ENCODE data around the gene TMEM240. TPM values are rescaled to one million over a fixed set of nuclear protein-coding genes. Genes with fewer than 3 reads are reported as not detected.

The TMEM240 gene
- total RNA-seq, 1 experiment from 2014 or later: 3.6 TPM

- CTCF ChIA-PET: no interaction called here
- BruUV-seq (replicated peaks): no TSS peak
- Mint-ChIP-seq H3K27ac (ENCODE audit: low read depth, unreplicated experiment) (no peak overlapping the region), H3K4me1 (ENCODE audit: insufficient read depth, unreplicated experiment) (peaks cover 6% of the 10 kb centered on the region), H3K4me3 (ENCODE audit: unreplicated experiment) (no peak overlapping the region), H3K9me3 (ENCODE audit: unreplicated experiment) (no peaks in the 10 kb centered on the region), H3K27me3 (ENCODE audit: insufficient read depth, unreplicated experiment) (no peaks in the 10 kb centered on the region), H3K36me3 (ENCODE audit: insufficient read depth, unreplicated experiment) (peaks cover 85% of the 10 kb centered on the region)
- no peak for TF ChIP-seq CTCF (IDR thresholded peaks at IDR 0.05; ENCODE audit: unreplicated experiment)
- intact Hi-C loops (cut with micrococcal nuclease): no loop called here
- no peak for DNase-seq (ENCODE audit: unreplicated experiment)
- POLR2A ChIA-PET: no interaction called here
These were observed 26.9 kb upstream of the TMEM240 start for GRCh38 chr1:1567152-1567875.

- BruUV-seq (replicated peaks): no TSS peak
- intact Hi-C loops (cut with micrococcal nuclease): no loop called here
- DNase-seq (ENCODE audit: unreplicated experiment): no peak
- H3K9me3 Mint-ChIP-seq (ENCODE audit: unreplicated experiment): no peaks in the 10 kb centered on the region
- peaks cover 6% of the 10 kb centered on the region for H3K4me1 Mint-ChIP-seq (ENCODE audit: insufficient read depth, unreplicated experiment)
- ChIA-PET CTCF (interaction anchor here (0.6 kb wide), 1 partner anchor 193 kb away, joined by 3 read pairs; no protein-coding TSS in a partner anchor), POLR2A (interaction anchor here (1.0 kb wide), 1 partner anchor 9 kb away, joined by 3 read pairs; no protein-coding TSS in a partner anchor)
- H3K27me3 Mint-ChIP-seq (ENCODE audit: insufficient read depth, unreplicated experiment): no peaks in the 10 kb centered on the region
- H3K27ac Mint-ChIP-seq (ENCODE audit: low read depth, unreplicated experiment): peak overlapping the region; percentile 42
- peaks cover 85% of the 10 kb centered on the region for H3K36me3 Mint-ChIP-seq (ENCODE audit: insufficient read depth, unreplicated experiment)
- H3K4me3 Mint-ChIP-seq (ENCODE audit: unreplicated experiment): no peak overlapping the region
- TF ChIP-seq CTCF (IDR thresholded peaks at IDR 0.05; ENCODE audit: unreplicated experiment): no peak
These were observed 24.9 kb upstream of the TMEM240 start for GRCh38 chr1:1565340-1565739.

GRCh38 chr1:1564268-1564667, 23.8 kb upstream of the TMEM240 start:
- Mint-ChIP-seq H3K36me3 (ENCODE audit: insufficient read depth, unreplicated experiment) (peaks cover 82% of the 10 kb centered on the region), H3K27ac (ENCODE audit: low read depth, unreplicated experiment) (peak overlapping the region; percentile 42), H3K4me3 (ENCODE audit: unreplicated experiment) (no peak overlapping the region), H3K9me3 (ENCODE audit: unreplicated experiment) (no peaks in the 10 kb centered on the region), H3K27me3 (ENCODE audit: insufficient read depth, unreplicated experiment) (no peaks in the 10 kb centered on the region), H3K4me1 (ENCODE audit: insufficient read depth, unreplicated experiment) (no peaks in the 10 kb centered on the region)
- BruUV-seq (replicated peaks): no TSS peak
- TF ChIP-seq CTCF (IDR thresholded peaks at IDR 0.05; ENCODE audit: unreplicated experiment): no peak
- POLR2A ChIA-PET: interaction anchor here (1.2 kb wide), 1 partner anchor 9 kb away, joined by 3 read pairs; no protein-coding TSS in a partner anchor
- CTCF ChIA-PET: no interaction called here
- intact Hi-C loops (cut with micrococcal nuclease): no loop called here
- no peak for DNase-seq (ENCODE audit: unreplicated experiment)

GRCh38 chr1:1563688-1564087, 23.3 kb upstream of the TMEM240 start:
- Mint-ChIP-seq H3K4me1 (ENCODE audit: insufficient read depth, unreplicated experiment) (no peaks in the 10 kb centered on the region), H3K4me3 (ENCODE audit: unreplicated experiment) (no peak overlapping the region), H3K9me3 (ENCODE audit: unreplicated experiment) (no peaks in the 10 kb centered on the region), H3K27ac (ENCODE audit: low read depth, unreplicated experiment) (no peak overlapping the region), H3K36me3 (ENCODE audit: insufficient read depth, unreplicated experiment) (peaks cover 83% of the 10 kb centered on the region), H3K27me3 (ENCODE audit: insufficient read depth, unreplicated experiment) (no peaks in the 10 kb centered on the region)
- BruUV-seq (replicated peaks): no TSS peak
- no peak for DNase-seq (ENCODE audit: unreplicated experiment)
- no peak for TF ChIP-seq CTCF (IDR thresholded peaks at IDR 0.05; ENCODE audit: unreplicated experiment)
- POLR2A ChIA-PET: no interaction called here
- CTCF ChIA-PET: no interaction called here
- intact Hi-C loops (cut with micrococcal nuclease): no loop called here
